ENCODE data around the gene POLQ.
"Not testable (repeated sequence)": the region's sequence is repeated elsewhere in the genome, so short reads cannot be mapped to it uniquely, and the experiment has no call there.

The POLQ gene

DNA sequence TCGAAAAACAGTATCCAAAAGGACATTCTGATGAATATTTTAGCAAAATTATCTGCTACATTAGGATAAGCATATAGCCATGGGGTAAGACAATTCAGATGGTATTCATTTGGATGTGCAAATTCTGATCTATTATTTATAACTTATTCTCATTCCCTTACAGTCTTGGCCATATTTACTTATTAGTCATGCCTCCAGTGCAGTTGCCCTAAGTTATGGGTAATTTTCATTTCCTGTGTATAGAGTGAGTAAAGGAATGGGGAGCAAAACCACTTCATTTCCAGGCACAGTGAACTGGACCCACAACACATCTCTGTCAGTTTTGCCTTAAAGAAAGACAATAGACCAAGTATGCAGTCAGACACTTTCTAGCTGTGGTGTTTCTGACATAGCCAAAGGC is 134.3 kb downstream of the POLQ start:
- DNase-seq = no peak

DNA sequence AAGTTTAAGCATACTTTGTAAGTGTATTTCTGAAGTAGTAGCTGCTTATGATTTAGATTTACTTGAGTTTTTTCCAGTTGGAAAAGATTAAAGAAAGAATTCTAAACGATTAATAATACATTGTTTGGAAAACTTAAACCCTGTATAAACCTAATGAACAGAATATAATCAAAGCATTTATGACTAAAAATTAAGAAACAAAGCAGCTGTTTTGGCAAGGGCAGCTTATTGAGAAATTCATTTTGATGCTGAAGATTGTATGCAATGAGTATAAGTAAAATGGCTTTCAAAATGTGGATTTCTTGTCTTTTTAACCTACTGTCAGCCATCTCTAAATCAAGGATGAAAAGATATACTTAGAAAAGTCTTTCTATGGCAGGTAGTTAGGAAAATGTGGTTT is 140.2 kb downstream of the POLQ start:
- DNase-seq = no peak

DNA sequence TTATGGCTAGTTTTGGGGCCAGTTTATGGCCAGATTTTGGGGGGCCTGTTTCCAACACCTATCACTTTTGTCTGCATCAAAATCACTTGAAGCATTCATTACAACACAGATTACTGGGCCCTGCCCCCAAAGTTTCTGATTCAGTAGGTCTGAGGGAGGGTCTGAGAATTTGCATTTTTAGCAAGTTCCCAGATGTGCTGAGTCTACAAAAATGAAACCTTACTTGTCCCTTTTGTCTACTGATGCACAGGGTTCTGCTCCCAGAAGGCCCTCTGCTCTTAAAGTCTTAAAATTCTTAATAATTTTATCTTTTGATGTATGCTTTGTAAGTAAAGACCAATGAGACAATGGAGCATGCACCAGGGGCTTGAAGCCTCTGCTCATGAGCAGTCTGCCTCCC is 146.0 kb downstream of the POLQ start:
- DNase-seq = no peak

DNA sequence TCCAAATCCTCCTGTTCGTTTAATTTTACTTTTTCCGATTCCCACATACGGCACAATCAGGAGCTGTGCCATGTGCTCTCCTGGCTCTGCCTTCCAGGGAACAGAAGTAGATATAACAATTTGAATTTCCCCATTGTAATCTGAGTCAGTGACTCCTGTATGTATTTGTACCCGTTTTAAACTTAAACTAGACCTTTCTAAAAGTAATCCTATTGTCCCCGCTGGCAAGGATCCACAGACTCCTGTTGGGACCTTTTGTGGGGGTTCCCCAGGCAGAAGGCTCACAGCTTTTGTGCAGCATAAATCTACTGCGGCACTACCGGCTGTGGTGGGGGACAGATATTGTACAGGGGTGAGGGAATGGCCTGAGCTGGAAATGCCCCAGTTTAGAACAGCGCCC is 147.7 kb downstream of the POLQ start:
- DNase-seq = not testable (repeated sequence)

DNA sequence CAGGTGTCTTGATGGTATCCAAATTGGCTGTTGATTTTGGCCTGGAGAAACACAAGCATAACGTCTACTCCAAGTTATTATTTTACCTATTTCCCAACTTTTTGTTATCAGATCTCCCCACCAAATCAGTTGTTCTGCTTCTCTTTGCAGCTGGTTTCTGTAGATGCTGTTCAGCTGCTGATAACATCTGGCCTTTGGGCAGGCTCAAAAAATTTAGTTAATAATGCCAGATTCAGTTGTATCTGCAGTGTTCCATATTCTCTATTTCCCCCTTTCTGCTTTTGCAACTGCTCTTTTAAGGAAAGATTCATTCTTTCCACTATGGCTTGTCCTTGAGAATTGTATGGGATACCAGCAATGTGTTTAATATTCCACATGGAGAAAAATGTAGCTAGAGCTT is 149.8 kb downstream of the POLQ start:
- DNase-seq = not testable (repeated sequence)

DNA sequence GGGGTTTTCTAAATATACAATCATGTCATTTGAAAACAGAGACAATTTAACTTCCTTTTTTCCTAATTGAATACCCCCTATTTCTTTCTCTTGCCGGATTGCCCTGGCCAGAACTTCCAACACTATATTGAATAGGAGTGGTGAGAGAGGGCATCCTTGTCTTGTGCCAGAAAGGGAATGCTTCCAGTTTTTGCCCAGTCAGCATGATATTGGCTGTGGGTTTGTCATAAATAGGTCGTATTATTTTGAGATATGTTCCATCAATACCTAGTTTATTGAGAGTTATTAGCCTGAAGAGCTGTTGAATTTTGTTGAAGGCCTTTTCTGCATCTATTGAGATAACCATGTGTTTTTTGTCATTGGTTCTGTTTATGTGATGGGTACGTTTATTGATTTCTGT is 157.5 kb downstream of the POLQ start:
- DNase-seq = not testable (repeated sequence)

Measured in stimulated activated CD8-positive, alpha-beta memory T cell treated with anti-CD3 and anti-CD28 coated beads, Interleukin-4, amount 100 ng/mL, for 48 hours (primary cell).